ENCODE data around the gene NFS1. TPM values are rescaled to one million over a fixed set of nuclear protein-coding genes. Genes with fewer than 3 reads are reported as not detected.

The NFS1 gene
- total RNA-seq, 1 donor from 2014 or later: 11.5 TPM

GRCh38 chr20:35636095-35636494 lies 63.1 kb downstream of the NFS1 start:
- no peak overlapping the region for H3K9ac ChIP-seq (ENCODE audit: low read depth in 1 of 3, low read length in 3 of 3)
- H3K36me3 ChIP-seq (ENCODE audit: control insufficient read depth in 3 of 3, insufficient read depth in 3 of 3, low read length in 3 of 3): peaks cover 5 to 18% (median 8%) of the 10 kb centered on the region in 3 donors
- no peak overlapping the region for H3K4me3 ChIP-seq (ENCODE audit: low read length in 3 of 3)
- H3K27ac ChIP-seq (ENCODE audit: low read depth, low read length): no peak overlapping the region
- peaks cover 12 to 26% (median 15%) of the 10 kb centered on the region in 3 donors for H3K4me1 ChIP-seq (ENCODE audit: control insufficient read depth in 3 of 3, insufficient read depth in 3 of 3, low read length in 3 of 3)
- no peaks in the 10 kb centered on the region for H3K9me3 ChIP-seq (ENCODE audit: control insufficient read depth in 3 of 3, low read length in 3 of 3)
- no peaks in the 10 kb centered on the region for H3K27me3 ChIP-seq (ENCODE audit: control insufficient read depth in 3 of 3, insufficient read depth in 3 of 3, low read length in 3 of 3)

- H3K27me3 ChIP-seq (ENCODE audit: control insufficient read depth in 3 of 3, insufficient read depth in 3 of 3, low read length in 3 of 3): no peaks in the 10 kb centered on the region
- H3K27ac ChIP-seq (ENCODE audit: low read depth, low read length): no peak overlapping the region
- H3K4me1 ChIP-seq (ENCODE audit: control insufficient read depth in 3 of 3, insufficient read depth in 3 of 3, low read length in 3 of 3): peaks cover 12 to 23% (median 15%) of the 10 kb centered on the region in 3 donors
- no peak overlapping the region for H3K4me3 ChIP-seq (ENCODE audit: low read length in 3 of 3)
- H3K9ac ChIP-seq (ENCODE audit: low read depth in 1 of 3, low read length in 3 of 3): no peak overlapping the region
- H3K36me3 ChIP-seq (ENCODE audit: control insufficient read depth in 3 of 3, insufficient read depth in 3 of 3, low read length in 3 of 3): peaks cover 10 to 22% (median 13%) of the 10 kb centered on the region in 3 donors
- no peaks in the 10 kb centered on the region for H3K9me3 ChIP-seq (ENCODE audit: control insufficient read depth in 3 of 3, low read length in 3 of 3)
These were observed 63.5 kb downstream of the NFS1 start for GRCh38 chr20:35635652-35636051.

GRCh38 chr20:35632539-35633115 lies 66.5 kb downstream of the NFS1 start:
- no peaks in the 10 kb centered on the region for H3K27me3 ChIP-seq (ENCODE audit: control insufficient read depth in 3 of 3, insufficient read depth in 3 of 3, low read length in 3 of 3)
- H3K27ac ChIP-seq (ENCODE audit: low read depth, low read length): no peak overlapping the region
- no peaks in the 10 kb centered on the region for H3K9me3 ChIP-seq (ENCODE audit: control insufficient read depth in 3 of 3, low read length in 3 of 3)
- no peak overlapping the region for H3K4me3 ChIP-seq (ENCODE audit: low read length in 3 of 3)
- H3K4me1 ChIP-seq (ENCODE audit: control insufficient read depth in 3 of 3, insufficient read depth in 3 of 3, low read length in 3 of 3): peaks cover 11 to 13% (median 12%) of the 10 kb centered on the region in 3 donors
- peaks cover 25 to 47% (median 31%) of the 10 kb centered on the region in 3 donors for H3K36me3 ChIP-seq (ENCODE audit: control insufficient read depth in 3 of 3, insufficient read depth in 3 of 3, low read length in 3 of 3)
- no peak overlapping the region for H3K9ac ChIP-seq (ENCODE audit: low read depth in 1 of 3, low read length in 3 of 3)

- Histone ChIP-seq H3K4me3 (ENCODE audit: low read length in 3 of 3) (no peak overlapping the region), H3K27me3 (ENCODE audit: control insufficient read depth in 3 of 3, insufficient read depth in 3 of 3, low read length in 3 of 3) (no peaks in the 10 kb centered on the region), H3K4me1 (ENCODE audit: control insufficient read depth in 3 of 3, insufficient read depth in 3 of 3, low read length in 3 of 3) (peaks cover 0 to 2% (median 0%) of the 10 kb centered on the region in 3 donors), H3K9ac (ENCODE audit: low read depth in 1 of 3, low read length in 3 of 3) (no peak overlapping the region), H3K27ac (ENCODE audit: low read depth, low read length) (no peak overlapping the region), H3K9me3 (ENCODE audit: control insufficient read depth in 3 of 3, low read length in 3 of 3) (no peaks in the 10 kb centered on the region), H3K36me3 (ENCODE audit: control insufficient read depth in 3 of 3, insufficient read depth in 3 of 3, low read length in 3 of 3) (peaks cover 37 to 65% (median 49%) of the 10 kb centered on the region in 3 donors)
These were observed 68.5 kb downstream of the NFS1 start for GRCh38 chr20:35630636-35631035.

- Histone ChIP-seq H3K4me1 (ENCODE audit: control insufficient read depth in 3 of 3, insufficient read depth in 3 of 3, low read length in 3 of 3) (no peaks in the 10 kb centered on the region), H3K4me3 (ENCODE audit: low read length in 3 of 3) (no peak overlapping the region), H3K9me3 (ENCODE audit: control insufficient read depth in 3 of 3, low read length in 3 of 3) (no peaks in the 10 kb centered on the region), H3K36me3 (ENCODE audit: control insufficient read depth in 3 of 3, insufficient read depth in 3 of 3, low read length in 3 of 3) (peaks cover 42 to 68% (median 52%) of the 10 kb centered on the region in 3 donors), H3K27me3 (ENCODE audit: control insufficient read depth in 3 of 3, insufficient read depth in 3 of 3, low read length in 3 of 3) (no peaks in the 10 kb centered on the region), H3K27ac (ENCODE audit: low read depth, low read length) (no peak overlapping the region), H3K9ac (ENCODE audit: low read depth in 1 of 3, low read length in 3 of 3) (no peak overlapping the region)
These were observed 69.6 kb downstream of the NFS1 start for GRCh38 chr20:35629427-35630145.

GRCh38 chr20:35627121-35627520 lies 72.0 kb downstream of the NFS1 start:
- Histone ChIP-seq H3K36me3 (ENCODE audit: control insufficient read depth in 3 of 3, insufficient read depth in 3 of 3, low read length in 3 of 3) (peaks cover 42 to 60% (median 52%) of the 10 kb centered on the region in 3 donors), H3K9ac (ENCODE audit: low read depth in 1 of 3, low read length in 3 of 3) (no peak overlapping the region), H3K9me3 (ENCODE audit: control insufficient read depth in 3 of 3, low read length in 3 of 3) (no peaks in the 10 kb centered on the region), H3K4me1 (ENCODE audit: control insufficient read depth in 3 of 3, insufficient read depth in 3 of 3, low read length in 3 of 3) (no peaks in the 10 kb centered on the region), H3K27ac (ENCODE audit: low read depth, low read length) (no peak overlapping the region), H3K27me3 (ENCODE audit: control insufficient read depth in 3 of 3, insufficient read depth in 3 of 3, low read length in 3 of 3) (no peaks in the 10 kb centered on the region), H3K4me3 (ENCODE audit: low read length in 3 of 3) (no peak overlapping the region)

- H3K4me3 ChIP-seq (ENCODE audit: low read length in 3 of 3): no peak overlapping the region
- H3K27me3 ChIP-seq (ENCODE audit: control insufficient read depth in 3 of 3, insufficient read depth in 3 of 3, low read length in 3 of 3): no peaks in the 10 kb centered on the region
- no peaks in the 10 kb centered on the region for H3K9me3 ChIP-seq (ENCODE audit: control insufficient read depth in 3 of 3, low read length in 3 of 3)
- peaks cover 38 to 58% (median 53%) of the 10 kb centered on the region in 3 donors for H3K36me3 ChIP-seq (ENCODE audit: control insufficient read depth in 3 of 3, insufficient read depth in 3 of 3, low read length in 3 of 3)
- no peak overlapping the region for H3K27ac ChIP-seq (ENCODE audit: low read depth, low read length)
- H3K9ac ChIP-seq (ENCODE audit: low read depth in 1 of 3, low read length in 3 of 3): no peak overlapping the region
- no peaks in the 10 kb centered on the region for H3K4me1 ChIP-seq (ENCODE audit: control insufficient read depth in 3 of 3, insufficient read depth in 3 of 3, low read length in 3 of 3)
These were observed 72.7 kb downstream of the NFS1 start for GRCh38 chr20:35626386-35627001.

GRCh38 chr20:35625584-35626385 lies 73.4 kb downstream of the NFS1 start:
- Histone ChIP-seq H3K9ac (ENCODE audit: low read depth in 1 of 3, low read length in 3 of 3) (no peak overlapping the region), H3K27me3 (ENCODE audit: control insufficient read depth in 3 of 3, insufficient read depth in 3 of 3, low read length in 3 of 3) (peaks cover 0 to 4% (median 0%) of the 10 kb centered on the region in 3 donors), H3K9me3 (ENCODE audit: control insufficient read depth in 3 of 3, low read length in 3 of 3) (no peaks in the 10 kb centered on the region), H3K27ac (ENCODE audit: low read depth, low read length) (no peak overlapping the region), H3K4me3 (ENCODE audit: low read length in 3 of 3) (no peak overlapping the region), H3K4me1 (ENCODE audit: control insufficient read depth in 3 of 3, insufficient read depth in 3 of 3, low read length in 3 of 3) (no peaks in the 10 kb centered on the region), H3K36me3 (ENCODE audit: control insufficient read depth in 3 of 3, insufficient read depth in 3 of 3, low read length in 3 of 3) (peaks cover 34 to 56% (median 49%) of the 10 kb centered on the region in 3 donors)

GRCh38 chr20:35621560-35621946 lies 77.6 kb downstream of the NFS1 start:
- Histone ChIP-seq H3K36me3 (ENCODE audit: control insufficient read depth in 3 of 3, insufficient read depth in 3 of 3, low read length in 3 of 3) (peaks cover 18 to 20% (median 18%) of the 10 kb centered on the region in 3 donors), H3K9me3 (ENCODE audit: control insufficient read depth in 3 of 3, low read length in 3 of 3) (no peaks in the 10 kb centered on the region), H3K4me3 (ENCODE audit: low read length in 3 of 3) (no peak overlapping the region), H3K9ac (ENCODE audit: low read depth in 1 of 3, low read length in 3 of 3) (peak overlapping the region in 1 of 3 donors; percentile 16), H3K4me1 (ENCODE audit: control insufficient read depth in 3 of 3, insufficient read depth in 3 of 3, low read length in 3 of 3) (peaks cover 24 to 34% (median 26%) of the 10 kb centered on the region in 3 donors), H3K27ac (ENCODE audit: low read depth, low read length) (no peak overlapping the region), H3K27me3 (ENCODE audit: control insufficient read depth in 3 of 3, insufficient read depth in 3 of 3, low read length in 3 of 3) (peaks cover 0 to 23% (median 7%) of the 10 kb centered on the region in 3 donors)

Measured in skeletal muscle tissue (tissue), 4 donors.